Activated gamma-delta T cell treated with Interleukin-2 at 50 U/mL for 16 hours (primary cell): Measurements from ENCODE around the gene WDR48.

Experiments
- DNase-seq: peaks from one replicate; pipeline ENCODE4 v3.0.0-alpha.2; 2020

WDR48 gene

GRCh38 chr3:39064646-39065045 lies 12.8 kb downstream of the WDR48 start:
- no peak for DNase-seq

GRCh38 chr3:39065197-39065596 lies 13.4 kb downstream of the WDR48 start:
- DNase-seq = peak; percentile 8

DNA sequence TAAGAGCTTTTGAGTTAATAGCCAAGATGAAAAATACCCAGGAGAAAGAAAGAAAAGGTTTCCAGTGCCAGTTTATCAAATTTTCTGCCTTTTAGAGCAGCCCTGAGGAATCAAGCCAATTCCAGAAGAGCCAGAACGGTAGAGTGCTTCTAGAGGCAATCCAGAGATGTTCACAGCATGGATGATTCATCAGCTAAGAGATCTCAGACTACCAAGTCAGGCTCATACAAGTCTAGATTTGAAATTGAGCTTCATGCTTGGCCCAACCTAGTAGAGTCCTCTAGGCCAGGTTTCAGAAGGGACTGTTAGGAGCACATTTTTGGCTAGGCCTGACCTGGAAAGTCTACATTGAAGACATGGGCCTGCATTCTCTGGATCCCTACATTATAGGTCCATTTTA lies 15.5 kb downstream of the WDR48 start:
- no peak for DNase-seq

DNA sequence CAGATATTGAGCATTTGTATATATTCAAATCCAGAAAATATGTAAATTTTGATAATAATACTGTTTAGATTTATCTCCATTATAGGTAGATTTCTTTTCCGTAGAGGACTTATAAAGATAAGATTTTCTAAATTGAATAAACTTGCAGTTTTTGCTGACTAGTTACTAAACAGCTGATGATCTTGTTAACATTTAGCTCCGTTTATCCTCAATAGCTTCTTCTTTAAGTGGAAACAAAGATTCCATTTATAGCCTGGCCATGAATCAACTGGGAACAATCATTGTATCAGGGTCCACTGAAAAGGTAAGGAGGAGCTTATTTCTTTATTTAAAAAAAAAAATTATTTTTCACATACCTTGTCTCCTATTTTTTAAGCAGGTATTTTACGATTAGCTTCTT lies 16.7 kb downstream of the WDR48 start:
- DNase-seq = no peak

DNA sequence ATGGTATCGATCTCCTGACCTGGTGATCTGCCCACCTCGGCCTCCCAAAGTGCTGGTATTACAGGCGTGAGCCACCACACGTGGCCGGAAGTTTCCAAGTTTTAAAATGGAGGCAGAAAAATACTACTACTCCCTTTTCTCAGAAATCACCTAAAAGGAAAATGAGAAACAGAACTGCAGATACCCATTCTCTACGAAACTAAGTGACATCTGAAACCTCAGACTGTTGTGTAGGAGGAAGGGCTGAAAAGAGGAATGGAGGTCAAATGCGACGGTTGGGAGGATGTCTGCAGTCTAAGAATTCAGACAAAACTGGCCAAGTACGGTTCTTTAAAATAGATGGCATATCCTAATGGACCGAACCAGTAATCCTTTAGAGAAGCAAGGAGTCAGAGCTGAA lies 24.1 kb downstream of the WDR48 start:
- DNase-seq = no peak

DNA sequence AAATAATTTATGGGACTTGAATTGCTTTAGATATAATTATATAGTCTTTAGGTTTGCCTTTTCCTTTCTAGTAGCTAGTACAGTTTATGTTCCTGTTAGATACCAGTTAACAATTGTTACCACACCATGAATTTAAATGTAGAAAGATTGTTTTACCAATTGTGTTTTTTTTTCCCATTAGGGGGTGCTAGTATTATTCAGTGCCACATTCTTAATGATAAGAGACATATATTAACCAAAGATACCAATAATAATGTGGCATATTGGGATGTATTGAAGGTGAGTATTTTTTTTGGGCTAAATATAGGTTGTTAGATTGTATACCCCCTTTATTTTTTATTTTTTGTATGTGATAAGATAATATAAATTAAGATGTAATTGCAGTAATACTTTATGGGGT lies 27.7 kb downstream of the WDR48 start:
- DNase-seq = no peak

DNA sequence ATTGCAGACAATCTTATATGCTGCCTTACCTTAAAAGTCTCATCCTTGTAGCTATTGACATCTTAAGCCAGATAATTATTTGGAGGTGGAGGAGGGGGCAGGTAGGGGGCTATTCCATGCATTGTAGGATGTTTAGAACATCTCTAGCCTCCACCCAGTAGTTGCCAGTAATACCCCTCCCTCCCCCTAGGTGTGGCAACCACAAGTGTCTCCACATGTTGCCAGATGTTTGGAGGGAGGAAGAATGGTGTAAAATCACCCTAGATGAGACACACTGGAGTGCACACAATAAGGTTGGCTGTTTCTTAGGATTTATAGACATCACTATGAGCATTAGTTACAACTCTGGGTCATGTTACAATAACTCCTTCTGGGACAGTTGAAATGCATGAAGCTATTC lies 28.2 kb downstream of the WDR48 start:
- no peak for DNase-seq

GRCh38 chr3:39082666-39083313 lies 31.0 kb downstream of the WDR48 start:
- DNase-seq = no peak

GRCh38 chr3:39086144-39086543 lies 34.3 kb downstream of the WDR48 start:
- no peak for DNase-seq

DNA sequence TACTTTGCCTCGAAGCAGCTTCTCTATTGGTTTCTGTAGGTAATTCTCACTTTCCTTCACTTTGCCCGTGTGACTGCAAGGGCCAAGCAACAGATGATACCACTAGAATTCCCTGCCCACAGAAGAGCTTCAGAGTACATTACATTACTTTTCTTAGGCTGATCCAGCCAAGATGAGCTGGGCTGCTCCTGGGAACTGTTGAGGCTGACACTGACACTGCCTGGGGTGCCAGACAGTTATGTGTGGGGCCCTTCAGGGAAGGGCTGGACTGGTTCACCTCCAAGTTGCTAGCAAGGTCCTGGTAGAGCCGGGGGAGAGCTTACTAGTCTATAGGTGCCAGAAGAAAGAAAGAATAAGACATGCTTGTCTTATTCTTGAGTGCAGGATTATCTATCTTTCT lies 36.6 kb downstream of the WDR48 start:
- no peak for DNase-seq

DNA sequence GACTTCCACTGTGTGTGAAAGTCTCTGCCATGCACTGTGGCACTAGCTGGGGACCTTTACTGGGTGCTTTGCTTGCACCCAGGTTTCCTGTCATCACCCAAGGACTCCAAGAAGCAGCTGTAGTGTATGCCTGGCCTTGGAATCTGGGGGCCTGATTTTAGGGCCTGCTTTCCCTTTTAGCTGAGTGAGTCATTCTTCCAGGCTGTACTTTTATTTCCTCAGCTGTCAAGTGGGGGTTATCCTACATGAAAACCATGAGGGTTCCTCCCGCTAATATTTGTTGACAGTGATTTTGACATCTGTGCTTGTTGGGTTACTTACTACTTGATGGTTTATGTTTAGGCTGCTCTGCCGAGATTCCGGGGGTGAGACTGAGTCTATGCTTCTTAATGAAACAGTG lies 37.1 kb downstream of the WDR48 start:
- no peak for DNase-seq

DNA sequence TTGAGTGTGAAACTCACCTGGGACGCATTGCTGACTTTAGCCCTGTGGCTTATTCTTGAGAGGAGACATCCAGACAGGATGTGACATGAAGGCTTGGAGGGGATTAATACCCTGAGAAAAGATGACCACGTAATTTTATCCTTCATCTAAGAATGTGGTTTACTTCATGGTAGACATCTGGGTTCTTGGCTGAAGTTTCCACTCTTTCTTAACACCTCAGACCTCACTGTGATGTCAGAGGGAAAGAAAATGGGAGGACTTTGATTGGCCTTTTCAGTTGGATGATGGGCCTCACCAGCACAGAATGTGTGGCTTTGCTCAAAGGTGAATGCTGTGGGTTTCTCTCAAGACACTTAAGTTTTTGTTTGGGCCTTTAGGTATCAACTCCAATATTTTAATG lies 39.1 kb downstream of the WDR48 start:
- no peak for DNase-seq

- no peak for DNase-seq
Measured at GRCh38 chr3:39094851-39095677, 43.2 kb downstream of the WDR48 start.

- no peak for DNase-seq
Measured at GRCh38 chr3:39095778-39096177, 44.0 kb downstream of the WDR48 start.

DNA sequence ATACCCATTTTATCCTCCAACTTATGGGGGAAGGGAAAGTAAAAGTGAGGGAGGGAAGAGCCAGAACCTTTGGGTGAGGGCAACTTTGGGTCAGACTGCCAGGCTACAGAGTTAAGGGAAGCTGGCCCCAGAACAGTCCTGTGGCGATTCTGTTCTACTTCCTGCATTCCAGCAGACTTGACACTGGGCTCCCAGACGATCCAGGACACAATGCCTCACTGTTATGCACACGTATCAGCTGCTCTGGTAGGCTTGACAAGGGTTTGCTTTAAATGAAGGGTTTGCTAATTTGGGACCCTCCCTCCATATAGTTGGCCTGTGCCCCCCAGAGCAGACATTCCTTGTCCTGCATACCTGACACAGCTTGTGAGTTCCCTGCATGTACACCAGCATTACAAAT lies 45.0 kb downstream of the WDR48 start:
- DNase-seq = no peak

- DNase-seq = no peak
Measured at GRCh38 chr3:39097716-39098472, 46.1 kb downstream of the WDR48 start.

DNA sequence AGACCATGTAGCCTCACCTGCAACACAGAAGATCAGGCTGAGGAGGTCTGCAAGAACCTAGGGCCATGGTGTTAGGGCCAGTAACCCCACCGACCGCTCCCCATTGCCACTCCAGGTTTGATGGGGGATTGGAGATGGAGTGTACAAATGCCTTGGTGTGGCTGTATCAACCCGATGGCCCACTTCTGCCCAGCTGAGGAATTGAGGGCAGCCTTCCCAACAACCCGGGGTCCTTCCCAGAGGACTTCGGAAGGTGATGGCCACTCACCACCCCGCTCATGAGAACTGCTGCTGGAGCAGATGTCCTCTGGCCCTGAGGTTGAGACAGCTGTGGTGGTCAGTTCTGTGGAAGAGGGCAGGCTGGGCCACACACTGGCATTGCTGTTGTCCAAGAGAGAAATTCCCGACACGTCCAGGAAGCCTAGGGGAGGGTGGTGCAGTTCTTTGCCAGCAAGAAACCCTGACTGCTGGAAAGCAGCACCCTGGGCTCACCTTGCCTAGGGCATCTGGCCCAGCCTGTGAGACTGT lies 46.7 kb downstream of the WDR48 start:
- no peak for DNase-seq

GRCh38 chr3:39099242-39099641 lies 47.4 kb downstream of the WDR48 start:
- DNase-seq = no peak

DNA sequence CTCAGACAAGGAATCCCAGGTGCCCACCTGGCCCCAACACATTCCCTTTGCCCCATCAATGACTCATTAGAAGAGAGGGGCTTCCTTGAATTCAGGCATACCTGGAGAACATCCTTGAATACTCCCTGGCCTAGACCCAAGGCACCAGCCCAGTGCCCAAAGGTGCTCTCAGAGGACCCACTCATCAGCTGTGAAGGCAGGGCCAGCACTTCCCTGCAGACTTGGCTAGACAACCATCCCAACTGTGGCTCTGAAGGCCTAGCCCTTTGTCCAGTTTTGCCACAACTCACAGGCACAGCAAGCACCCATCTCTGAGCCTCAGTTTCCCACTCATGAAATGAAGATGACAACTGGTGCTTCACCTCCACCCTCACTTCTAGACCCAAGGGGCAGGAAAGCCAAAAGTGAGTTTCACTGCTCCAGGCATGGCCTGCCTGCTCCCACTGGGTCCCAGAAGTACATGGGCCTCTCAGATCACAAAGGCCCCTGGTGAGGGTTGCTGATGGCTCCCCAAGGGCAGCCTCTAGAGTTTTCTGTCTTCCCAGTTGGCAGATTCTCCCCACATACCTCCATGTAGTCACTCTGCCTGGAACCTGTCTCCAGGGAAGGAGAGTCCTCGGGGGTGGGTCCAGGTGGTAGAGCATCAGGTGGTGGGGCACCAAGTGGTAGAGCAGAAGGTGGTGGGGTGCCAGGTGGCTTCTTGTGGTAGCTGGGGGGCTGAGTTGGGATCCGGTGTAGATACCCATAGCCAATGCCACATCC lies 48.1 kb downstream of the WDR48 start:
- DNase-seq = no peak

DNA sequence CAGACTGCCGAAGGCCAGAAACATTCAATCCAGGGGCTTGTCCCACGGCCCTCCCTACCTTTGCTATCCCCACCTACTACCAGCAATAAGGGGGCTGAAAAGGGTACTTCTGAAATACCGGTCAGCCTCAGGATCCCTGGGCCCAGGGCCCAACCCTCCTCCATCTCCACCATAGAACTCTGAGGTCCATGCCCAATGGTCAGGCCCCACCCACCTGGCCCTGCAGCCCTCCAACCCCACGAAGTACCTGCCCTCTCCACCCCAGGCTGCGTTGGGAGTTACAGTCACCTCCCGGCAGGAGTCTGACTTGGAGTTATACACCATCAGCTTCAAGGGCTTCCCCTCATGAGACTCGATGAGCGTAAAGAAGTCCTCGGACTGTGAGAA lies 48.7 kb downstream of the WDR48 start:
- no peak for DNase-seq

GRCh38 chr3:39101022-39101689 lies 49.3 kb downstream of the WDR48 start:
- DNase-seq = peak; percentile 40
